Stimulated activated naive CD4-positive, alpha-beta T cell (primary cell): ENCODE data around the gene ZNF414.

ENCODE experiments used
- DNase-seq, 6 experiments: peaks; one replicate each; lab custom pipeline; 2025; lab: John Stamatoyannopoulos, UW

ZNF414 gene

GRCh38 chr19:8463365-8463764, 50.6 kb downstream of the ZNF414 start:
- no peak for DNase-seq

DNA sequence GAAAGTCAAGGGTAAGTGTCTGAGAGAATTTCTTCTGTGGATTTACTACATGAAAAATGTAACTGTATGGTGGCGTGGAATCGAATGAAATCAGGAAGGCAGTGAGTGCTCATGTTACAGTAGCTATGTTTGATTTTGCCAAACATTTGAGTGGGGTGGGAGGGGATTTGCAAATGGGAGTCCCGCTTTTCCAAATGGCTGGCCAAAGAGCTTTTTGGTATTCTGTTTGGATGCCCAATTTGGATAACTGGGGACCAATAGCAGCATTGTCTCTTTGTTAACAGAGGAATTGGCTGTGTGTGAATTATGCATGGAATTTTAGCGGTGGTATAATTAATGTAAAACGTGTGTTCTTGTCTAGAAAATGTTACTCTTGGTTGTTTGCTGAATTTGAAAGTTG, 51.4 kb downstream of the ZNF414 start:
- no peak for DNase-seq

GRCh38 chr19:8461891-8462290, 52.1 kb downstream of the ZNF414 start:
- no peak for DNase-seq

DNA sequence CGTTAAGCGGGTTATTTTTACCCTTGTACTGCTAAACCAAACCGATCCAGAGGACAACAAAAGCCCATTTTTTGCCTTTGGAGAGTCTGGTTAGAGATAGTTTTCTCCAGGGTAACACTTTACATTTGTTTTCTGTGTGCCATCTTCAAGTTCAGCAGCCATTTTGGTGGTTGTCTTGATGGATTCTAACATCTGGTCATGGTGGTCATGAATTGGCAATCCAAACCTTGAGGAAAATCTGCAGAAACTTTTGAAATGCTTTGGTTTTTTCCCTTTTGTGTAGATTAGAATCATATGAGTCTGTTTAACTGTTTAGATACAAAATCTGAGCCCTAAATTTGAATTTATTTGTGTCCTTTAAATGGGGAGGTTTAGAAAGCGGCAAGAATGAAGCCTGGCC, 52.6 kb downstream of the ZNF414 start:
- DNase-seq = no peak

DNA sequence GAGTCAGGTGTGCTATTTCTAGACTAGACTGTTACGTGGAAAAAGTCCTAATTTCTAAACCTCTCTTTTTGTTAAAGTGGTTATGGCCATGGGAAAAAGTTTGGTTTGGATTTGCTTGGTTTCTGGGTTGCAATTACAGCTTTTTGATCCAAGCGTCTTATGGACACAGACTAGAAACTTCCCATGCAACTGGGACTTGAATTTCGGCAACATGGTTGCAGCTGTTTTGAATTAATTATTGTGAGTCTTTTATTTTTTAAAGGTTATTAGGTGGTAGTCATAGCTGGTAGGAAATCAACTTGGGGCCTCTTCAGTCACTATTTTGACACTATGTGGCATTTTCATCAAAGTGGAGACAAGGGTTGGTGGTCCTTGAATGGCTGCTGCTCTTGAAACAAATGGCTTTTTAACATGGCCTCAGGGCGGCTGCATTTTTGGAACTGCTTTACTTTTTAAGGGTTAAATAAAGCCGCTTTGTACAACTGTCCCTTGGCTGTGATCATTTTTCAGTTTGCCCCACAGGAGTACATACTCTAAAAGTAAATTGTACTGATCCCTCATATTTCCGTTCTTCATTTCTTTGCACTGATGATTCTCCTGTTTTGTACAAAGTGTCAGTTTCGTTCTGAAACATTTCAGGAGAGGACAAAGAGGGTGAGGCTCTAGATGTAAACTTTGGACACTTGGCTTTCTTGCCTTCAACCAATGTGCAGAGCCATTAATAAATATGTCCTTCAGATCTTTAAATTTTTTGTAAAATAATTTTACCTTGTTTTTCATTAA, 53.3 kb downstream of the ZNF414 start:
- no peak for DNase-seq
